Astrocyte (in vitro differentiated cells and primary cell): ENCODE results near the gene SNED1. TPM values are rescaled to one million over a fixed set of nuclear protein-coding genes. Genes with fewer than 3 reads are reported as not detected.

Experiments
- DNase-seq: peaks from one replicate; pipeline ENCODE4 v3.0.0-alpha.2; 2010; ENCODE audit warnings: low read depth
- FAIRE-seq: peaks from 2 replicates; lab custom pipeline; 2011; peaks lifted over from hg19 to GRCh38; lab: Jason Lieb, UNC
- H2AFZ ChIP-seq: 2 replicates; pipeline ENCODE4 v1.6.0; 2012; ENCODE audit warnings: low read depth, low read length, inconsistent platforms
- H3K27ac ChIP-seq: 2 replicates; pipeline ENCODE4 v1.5.1; 2011; ENCODE audit warnings: low read depth, low read length, inconsistent platforms
- H3K27me3 ChIP-seq: 2 replicates; pipeline ENCODE4 v1.6.0; 2011; ENCODE audit warnings: low read length, inconsistent platforms; ENCODE audit not compliant: insufficient read depth
- H3K36me3 ChIP-seq: 2 replicates; pipeline ENCODE4 v1.5.1; 2011; ENCODE audit warnings: low read length, inconsistent platforms; ENCODE audit not compliant: insufficient read depth
- H3K4me1 ChIP-seq: 2 replicates; pipeline ENCODE4 v1.5.1; 2011; ENCODE audit warnings: low read length, inconsistent platforms; ENCODE audit not compliant: insufficient read depth
- H3K4me2 ChIP-seq: 2 replicates; pipeline ENCODE4 v1.6.0; 2012; ENCODE audit warnings: low read length, inconsistent platforms
- H3K4me3 ChIP-seq: 2 replicates; pipeline ENCODE4 v1.5.1; 2011; ENCODE audit warnings: low read depth, mild to moderate bottlenecking, low read length, inconsistent platforms; ENCODE audit not compliant: insufficient read depth
- H3K79me2 ChIP-seq: 2 replicates; pipeline ENCODE4 v1.6.0; 2012; ENCODE audit warnings: mild to moderate bottlenecking, low read length, inconsistent platforms; ENCODE audit not compliant: insufficient read depth
- H3K9ac ChIP-seq: 2 replicates; pipeline ENCODE4 v1.6.0; 2012; ENCODE audit warnings: mild to moderate bottlenecking, low read length, inconsistent platforms
- H3K9me3 ChIP-seq: 2 replicates; pipeline ENCODE4 v1.5.1; 2012; ENCODE audit warnings: low read depth, mild to moderate bottlenecking, low read length, inconsistent platforms; ENCODE audit not compliant: insufficient read depth
- H4K20me1 ChIP-seq: 2 replicates; pipeline ENCODE4 v1.6.0; 2012; ENCODE audit warnings: low read length, inconsistent platforms; ENCODE audit not compliant: insufficient read depth
- H3K27ac Mint-ChIP-seq: one replicate; pipeline ENCODE4 v1.8.0; 2021; ENCODE audit warnings: mild to moderate bottlenecking, mixed read lengths; ENCODE audit not compliant: unreplicated experiment
- H3K27me3 Mint-ChIP-seq: one replicate; pipeline ENCODE4 v1.8.0; 2021; ENCODE audit warnings: low read depth, mixed read lengths; ENCODE audit not compliant: unreplicated experiment
- H3K36me3 Mint-ChIP-seq: one replicate; pipeline ENCODE4 v1.8.0; 2021; ENCODE audit warnings: low read depth, mixed read lengths; ENCODE audit not compliant: unreplicated experiment
- H3K4me1 Mint-ChIP-seq: one replicate; pipeline ENCODE4 v1.8.0; 2021; ENCODE audit warnings: low read depth, mixed read lengths; ENCODE audit not compliant: unreplicated experiment
- H3K4me3 Mint-ChIP-seq: one replicate; pipeline ENCODE4 v1.8.0; 2021; ENCODE audit warnings: mild to moderate bottlenecking, moderate library complexity, mixed read lengths; ENCODE audit not compliant: unreplicated experiment
- H3K9me3 Mint-ChIP-seq: one replicate; pipeline ENCODE4 v1.8.0; 2021; ENCODE audit warnings: mild to moderate bottlenecking, mixed read lengths; ENCODE audit not compliant: unreplicated experiment
- CTCF ChIP-seq: IDR thresholded peaks from 2 replicates; pipeline ENCODE4 v1.5.1; 2011; ENCODE audit warnings: low read depth, mild to moderate bottlenecking, inconsistent platforms, low read length, moderate library complexity; ENCODE audit not compliant: insufficient read depth
- EZH2 ChIP-seq: IDR thresholded peaks from 2 replicates; pipeline ENCODE4 v1.6.1; 2012; ENCODE audit warnings: mild to moderate bottlenecking, low read length, inconsistent platforms; ENCODE audit not compliant: insufficient read depth
- total RNA-seq: library from RNA; stranded (reverse); gene quantifications from 2 replicates; pipeline ENCODE4 v1.2.1, GENCODE V29; 2021

The SNED1 gene
- total RNA-seq, 1 donor from 2014 or later, result 0.23 TPM

- no peak for TF ChIP-seq EZH2
- TF ChIP-seq CTCF, result no peak
- H3K9me3 Mint-ChIP-seq, result no peaks in the 10 kb centered on the region
These were observed 29.4 kb upstream of the SNED1 start for GRCh38 chr2:240968731-240969624.

GRCh38 chr2:240970104-240970503, 28.3 kb upstream of the SNED1 start:
- no peaks in the 10 kb centered on the region for H3K36me3 ChIP-seq
- H3K4me2 ChIP-seq, result no peak overlapping the region
- H3K4me3 ChIP-seq, result no peak overlapping the region
- FAIRE-seq, result no peak
- Mint-ChIP-seq H3K9me3 (no peaks in the 10 kb centered on the region), H3K4me3 (no peak overlapping the region), H3K27ac (no peak overlapping the region), H3K36me3 (no peaks in the 10 kb centered on the region), H3K27me3 (peaks cover 39% of the 10 kb centered on the region), H3K4me1 (no peaks in the 10 kb centered on the region)
- H3K4me1 ChIP-seq, result no peaks in the 10 kb centered on the region
- TF ChIP-seq CTCF, result no peak
- no peak for TF ChIP-seq EZH2
- peaks cover 18% of the 10 kb centered on the region for H3K27me3 ChIP-seq
- H2AFZ ChIP-seq, result no peak overlapping the region
- H3K9me3 ChIP-seq, result no peaks in the 10 kb centered on the region
- no peaks in the 10 kb centered on the region for H4K20me1 ChIP-seq
- H3K79me2 ChIP-seq, result no peaks in the 10 kb centered on the region
- no peak overlapping the region for H3K9ac ChIP-seq
- no peak for DNase-seq
- H3K27ac ChIP-seq, result no peak overlapping the region

More at GRCh38 chr2:240968731-240969624, 29.4 kb upstream of the SNED1 start:
- Histone ChIP-seq H3K4me1 (no peaks in the 10 kb centered on the region), H3K9ac (no peak overlapping the region), H3K27me3 (peaks cover 12% of the 10 kb centered on the region), H4K20me1 (no peaks in the 10 kb centered on the region), H3K4me2 (no peak overlapping the region), H3K9me3 (no peaks in the 10 kb centered on the region), H3K36me3 (no peaks in the 10 kb centered on the region), H2AFZ (no peak overlapping the region), H3K79me2 (no peaks in the 10 kb centered on the region), H3K27ac (no peak overlapping the region), H3K4me3 (no peak overlapping the region)
- peaks cover 36% of the 10 kb centered on the region for H3K27me3 Mint-ChIP-seq
- DNase-seq (no peak), FAIRE-seq (no peak)
- H3K4me3 Mint-ChIP-seq, result no peak overlapping the region
- no peaks in the 10 kb centered on the region for H3K4me1 Mint-ChIP-seq
- H3K36me3 Mint-ChIP-seq, result no peaks in the 10 kb centered on the region
- no peak overlapping the region for H3K27ac Mint-ChIP-seq

GRCh38 chr2:240970816-240971215, 27.6 kb upstream of the SNED1 start:
- Histone ChIP-seq H3K79me2 (no peaks in the 10 kb centered on the region), H3K4me1 (no peaks in the 10 kb centered on the region), H3K36me3 (no peaks in the 10 kb centered on the region), H3K9me3 (no peaks in the 10 kb centered on the region), H3K4me2 (no peak overlapping the region), H3K27ac (no peak overlapping the region), H3K4me3 (no peak overlapping the region), H2AFZ (no peak overlapping the region), H3K9ac (no peak overlapping the region), H3K27me3 (peaks cover 22% of the 10 kb centered on the region), H4K20me1 (no peaks in the 10 kb centered on the region)
- FAIRE-seq (no peak), DNase-seq (no peak)
- Mint-ChIP-seq H3K4me1 (no peaks in the 10 kb centered on the region), H3K27ac (no peak overlapping the region), H3K4me3 (no peak overlapping the region), H3K27me3 (peaks cover 41% of the 10 kb centered on the region), H3K36me3 (no peaks in the 10 kb centered on the region), H3K9me3 (no peaks in the 10 kb centered on the region)
- TF ChIP-seq EZH2 (no peak), CTCF (no peak)
